Effector CD4-positive, alpha-beta T cell (primary cell): ENCODE measurements around the gene DYNC1I1.

Experiments used
- DNase-seq: peaks from one replicate; pipeline ENCODE4 v3.0.0-alpha.2; 2020

The DYNC1I1 gene

DNA sequence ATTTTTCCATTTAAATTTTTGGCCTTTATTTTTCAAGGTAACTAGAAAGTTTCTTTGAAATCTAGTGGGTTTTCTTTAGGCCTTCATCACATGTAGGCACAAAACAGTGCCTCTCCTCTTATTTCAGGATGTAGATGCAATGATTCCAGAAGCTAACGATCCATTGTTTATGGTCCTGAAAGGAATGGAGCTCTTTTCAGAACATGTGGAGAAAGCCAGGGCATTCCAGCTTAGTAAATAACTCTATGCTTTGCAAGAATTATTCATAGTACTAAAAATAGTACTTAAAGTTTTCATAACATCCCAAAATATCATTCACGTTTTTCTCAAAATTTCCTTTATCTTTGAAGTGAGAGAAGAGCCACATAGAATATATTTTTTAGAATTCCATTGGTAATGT lies 91.3 kb downstream of the DYNC1I1 start:
- DNase-seq = no peak

DNA sequence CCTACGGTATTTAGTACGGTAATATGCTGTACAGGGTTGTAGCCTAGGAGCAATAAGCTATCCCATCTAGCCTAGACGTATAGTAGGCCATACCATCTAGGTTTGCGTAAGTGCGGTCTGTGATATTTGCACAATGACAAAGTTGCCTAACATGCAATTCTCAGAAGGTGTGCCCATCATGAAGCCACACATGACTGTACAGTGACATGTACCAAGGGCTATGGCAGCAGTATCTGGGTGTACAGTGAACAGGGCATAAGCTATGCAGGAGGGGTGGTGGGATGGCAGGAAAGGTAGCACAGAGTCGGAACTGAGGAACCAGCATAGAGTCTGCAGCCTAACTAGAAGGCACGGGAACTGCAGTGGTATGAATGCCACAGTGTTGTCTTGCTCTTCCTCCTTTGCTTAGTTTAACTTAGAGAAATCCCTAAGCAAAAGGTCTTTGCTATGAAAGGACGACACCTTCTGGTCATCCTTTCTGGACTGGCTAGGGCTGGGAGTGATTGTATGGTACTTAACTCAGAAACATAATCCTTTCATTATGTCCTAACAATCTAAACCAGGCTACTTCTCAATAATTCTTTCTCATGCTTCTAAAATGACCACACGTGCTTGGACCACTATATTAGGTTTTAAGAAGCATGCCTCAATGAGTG lies 93.5 kb downstream of the DYNC1I1 start:
- no peak for DNase-seq

DNA sequence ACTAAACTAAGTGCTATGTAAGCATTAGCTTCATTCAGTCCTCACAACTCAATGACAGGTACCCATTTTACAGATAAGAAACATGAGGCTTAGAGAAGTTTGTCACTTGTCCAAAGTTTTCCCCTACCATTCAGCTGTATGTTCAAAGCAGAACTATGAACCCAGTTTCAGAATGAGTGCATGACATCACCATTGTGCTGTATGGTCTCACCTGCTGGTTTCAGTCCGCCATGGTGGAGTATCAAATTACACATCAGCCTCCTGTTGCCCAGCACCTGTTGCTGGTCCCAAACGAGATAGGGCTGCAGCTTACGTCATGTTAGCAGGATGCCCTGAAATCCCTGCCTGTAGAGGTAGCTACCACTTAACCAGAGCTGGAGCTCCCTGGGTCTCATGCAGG lies 95.0 kb downstream of the DYNC1I1 start:
- no peak for DNase-seq

GRCh38 chr7:95871075-95871848 lies 98.9 kb downstream of the DYNC1I1 start:
- DNase-seq = no peak

- DNase-seq = no peak
Measured at GRCh38 chr7:95871896-95872295, 99.5 kb downstream of the DYNC1I1 start.

DNA sequence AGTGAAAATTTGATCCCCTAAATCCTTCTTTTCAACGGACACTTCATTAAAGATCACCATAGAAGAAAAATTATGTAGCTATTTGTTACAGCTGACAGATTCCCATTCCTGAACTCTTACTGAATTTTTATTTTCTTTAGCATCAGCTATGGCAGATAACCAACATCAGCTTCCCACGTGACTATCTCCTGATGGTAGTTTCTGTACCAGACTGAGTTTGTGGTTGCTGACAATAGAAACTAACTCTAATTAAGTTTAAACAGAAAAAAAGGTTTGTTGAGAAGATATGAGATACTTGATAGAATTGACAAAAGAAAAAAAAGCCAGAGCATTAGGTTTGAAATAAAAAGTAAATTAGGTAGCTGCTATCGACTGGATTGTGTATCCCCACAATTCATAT lies 101.8 kb downstream of the DYNC1I1 start:
- no peak for DNase-seq

DNA sequence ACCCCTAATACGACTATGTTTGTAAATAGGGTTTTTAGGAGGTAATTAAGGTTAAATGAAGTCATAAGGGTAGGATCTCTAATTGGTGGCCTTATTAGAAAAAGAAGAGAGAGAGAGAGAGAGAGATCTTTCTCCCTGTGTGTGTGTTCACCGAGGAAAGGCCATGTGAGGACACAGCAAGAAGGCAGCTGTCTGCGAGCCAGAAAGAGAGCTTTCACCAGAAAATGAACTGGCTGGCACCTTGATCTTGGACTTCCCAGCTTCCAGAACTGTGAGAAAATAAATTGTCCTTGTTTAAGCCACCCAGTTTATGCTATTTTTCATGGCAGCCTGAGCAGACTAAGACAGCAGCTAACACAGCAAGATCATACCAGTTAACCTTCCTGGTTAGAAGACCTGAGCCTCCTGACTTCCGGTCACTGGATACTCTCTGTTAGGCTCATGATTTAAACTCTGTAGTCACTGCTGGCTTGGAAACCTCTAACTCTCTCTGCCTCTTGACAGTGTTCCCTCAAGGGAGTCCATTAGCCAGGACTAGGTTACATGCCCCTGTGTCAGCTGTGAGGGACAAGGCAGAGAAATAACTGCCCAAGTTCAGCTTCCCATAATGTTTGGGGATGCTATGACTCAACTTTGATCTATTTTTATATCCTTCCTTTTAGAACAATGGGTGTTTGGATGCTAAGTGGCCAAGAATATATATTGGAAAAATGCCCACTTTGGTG lies 102.3 kb downstream of the DYNC1I1 start:
- DNase-seq = no peak

DNA sequence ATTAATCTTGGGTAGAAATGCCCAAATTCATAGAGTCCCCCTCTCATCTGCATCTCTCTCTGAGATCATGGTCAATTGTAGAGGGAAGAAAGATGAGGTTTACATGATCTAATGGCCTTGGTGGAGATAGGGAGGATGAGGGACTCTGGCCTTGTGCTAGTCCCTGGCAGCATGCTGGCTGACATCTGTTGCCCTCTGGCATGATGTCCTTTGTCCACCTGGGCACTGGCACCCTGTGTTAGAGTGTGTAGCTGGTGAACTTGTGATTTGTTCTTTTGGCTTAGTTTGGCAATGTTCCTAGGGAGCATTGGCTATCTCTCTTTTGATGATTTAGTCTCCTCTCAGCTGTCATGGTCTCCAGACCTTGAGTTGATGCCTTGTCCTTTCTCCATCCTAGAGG lies 103.2 kb downstream of the DYNC1I1 start:
- DNase-seq = no peak

- no peak for DNase-seq
Measured at GRCh38 chr7:95878677-95879076, 106.3 kb downstream of the DYNC1I1 start.

DNA sequence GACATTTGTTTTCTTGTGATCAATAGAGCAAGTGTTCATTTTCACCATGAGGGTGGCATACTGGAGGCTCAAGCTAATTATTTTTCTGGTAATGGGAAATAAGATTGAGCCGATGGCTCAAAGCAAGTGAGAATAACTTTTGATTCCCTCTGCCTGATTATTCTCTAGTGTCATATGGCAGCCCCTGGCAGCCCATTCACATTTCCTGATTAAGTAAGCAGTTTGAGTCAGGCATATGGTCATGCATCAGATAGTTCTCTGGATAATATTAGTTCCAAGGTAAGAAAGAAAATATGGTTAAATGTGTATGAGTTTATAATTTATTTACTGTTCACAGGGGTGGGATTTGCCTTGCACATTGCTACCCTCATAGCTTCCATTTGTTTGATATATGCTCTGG lies 109.2 kb downstream of the DYNC1I1 start:
- DNase-seq = no peak

GRCh38 chr7:95883217-95883616 lies 110.9 kb downstream of the DYNC1I1 start:
- no peak for DNase-seq

DNA sequence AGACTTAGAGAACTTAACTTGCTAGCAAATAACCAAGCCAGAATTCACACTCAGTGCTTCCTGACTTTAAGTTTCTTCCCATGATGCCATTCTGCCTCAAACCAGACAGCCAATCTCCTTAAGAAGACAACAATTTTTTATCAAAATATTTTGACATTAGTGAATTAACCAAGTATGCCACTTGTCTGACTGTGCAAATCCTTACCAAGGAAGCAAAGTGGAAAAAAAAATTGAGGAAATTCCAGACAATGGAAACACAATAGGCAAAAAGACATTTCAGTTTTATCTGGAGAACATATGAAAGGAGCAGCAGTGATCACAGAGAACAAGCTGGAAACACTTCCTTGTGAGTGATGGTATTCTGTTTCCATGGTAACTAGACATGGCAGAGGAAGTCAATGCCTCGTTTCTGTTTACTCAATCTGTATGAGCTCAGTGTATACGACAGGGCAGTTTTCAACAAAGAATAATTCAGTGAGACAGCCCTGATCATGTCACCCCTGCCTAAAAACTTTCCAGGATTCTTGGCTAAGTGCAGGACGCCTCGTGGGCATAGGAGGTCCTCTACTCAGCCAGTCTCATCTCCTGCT lies 114.2 kb downstream of the DYNC1I1 start:
- DNase-seq = no peak

- no peak for DNase-seq
Measured at GRCh38 chr7:95893484-95893883, 121.1 kb downstream of the DYNC1I1 start.

GRCh38 chr7:95897557-95898251 lies 125.3 kb downstream of the DYNC1I1 start:
- DNase-seq = no peak

DNA sequence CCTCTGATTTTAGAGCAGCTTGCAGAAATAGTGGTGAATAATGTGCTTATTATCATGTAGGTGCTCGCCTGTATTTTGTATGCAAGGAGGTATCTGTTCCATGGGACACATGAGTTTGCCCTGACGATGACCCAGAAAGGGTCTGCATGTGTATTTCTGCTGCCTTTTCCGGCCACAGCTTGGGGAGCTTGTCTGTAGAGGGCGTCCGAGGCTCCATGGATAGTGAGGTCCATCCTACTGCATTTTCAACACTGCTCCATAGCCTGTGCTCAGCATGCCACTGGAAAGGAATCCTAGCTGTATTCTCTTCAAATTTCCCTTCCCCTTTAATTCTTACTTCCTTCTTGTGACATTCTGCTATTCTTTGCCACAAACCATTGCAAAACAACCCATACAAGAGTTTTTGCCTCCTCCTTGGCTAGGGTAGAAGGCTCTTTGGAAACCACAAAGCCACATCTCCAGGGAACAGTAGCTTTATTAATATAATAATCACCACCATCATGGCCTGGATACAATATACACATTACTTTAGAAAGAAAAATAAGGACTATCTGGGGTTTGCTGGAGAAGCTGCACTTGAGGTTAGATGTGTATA lies 127.7 kb downstream of the DYNC1I1 start:
- no peak for DNase-seq

DNA sequence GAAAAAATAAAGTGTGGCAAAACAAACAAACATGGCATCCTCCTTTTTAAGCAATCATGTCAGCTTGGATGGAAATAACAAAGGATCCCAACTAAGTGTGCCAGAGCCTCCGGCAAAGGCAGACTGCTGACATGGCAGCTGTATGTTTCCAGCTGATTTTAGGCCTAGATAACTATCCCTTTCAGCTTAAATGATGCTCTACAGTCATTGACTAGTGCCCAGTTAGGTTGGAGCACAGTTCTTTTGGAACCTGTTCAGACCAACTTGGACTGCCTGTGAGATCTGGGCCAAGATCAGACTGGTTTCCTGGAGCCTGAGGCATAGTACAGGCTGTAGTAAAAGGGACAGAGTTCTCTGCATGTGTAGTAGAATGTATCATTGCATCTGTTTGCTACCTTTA lies 128.7 kb downstream of the DYNC1I1 start:
- no peak for DNase-seq

- DNase-seq = no peak
Measured at GRCh38 chr7:95904099-95904498, 131.7 kb downstream of the DYNC1I1 start.

DNA sequence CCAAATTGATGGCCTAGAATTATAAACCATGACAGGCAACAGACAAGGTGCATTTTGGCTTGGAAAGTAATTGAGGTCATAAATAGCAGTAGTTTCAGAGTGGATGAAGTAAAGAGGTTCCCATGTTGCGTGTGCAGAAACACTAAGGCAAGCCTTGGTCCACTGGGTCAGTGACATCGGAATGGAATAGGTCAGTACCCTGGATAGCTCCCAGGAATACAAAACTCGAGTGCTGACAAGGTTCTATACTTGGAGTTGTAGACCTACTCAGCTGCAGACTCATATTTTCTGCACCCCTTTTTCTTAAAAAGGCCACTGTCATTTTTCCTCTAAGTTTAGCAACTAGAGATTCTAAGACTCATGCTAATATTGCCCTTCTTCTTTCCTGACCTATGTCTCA lies 132.8 kb downstream of the DYNC1I1 start:
- no peak for DNase-seq

- DNase-seq = no peak
Measured at GRCh38 chr7:95906851-95907250, 134.5 kb downstream of the DYNC1I1 start.

DNA sequence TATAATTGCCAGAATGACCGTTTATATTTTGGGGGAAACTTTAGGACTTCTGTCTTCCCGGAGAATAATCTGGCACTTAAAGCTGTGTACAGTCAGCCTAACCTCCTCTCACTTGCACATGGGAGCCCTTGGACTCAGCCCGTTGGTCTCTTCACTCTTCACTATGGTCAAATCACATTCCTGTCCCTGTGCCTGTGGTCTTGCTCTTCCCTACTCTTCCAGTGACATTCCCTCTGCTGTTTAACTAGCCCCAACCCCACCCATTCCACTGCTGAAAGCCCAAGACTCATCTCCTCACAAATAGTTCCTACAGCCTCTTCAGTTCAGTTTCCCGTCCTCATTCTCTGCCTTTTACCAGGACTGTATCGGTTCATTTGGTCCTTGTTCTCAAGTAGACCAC lies 135.0 kb downstream of the DYNC1I1 start:
- DNase-seq = no peak

- no peak for DNase-seq
Measured at GRCh38 chr7:95908499-95908898, 136.1 kb downstream of the DYNC1I1 start.

- DNase-seq = no peak
Measured at GRCh38 chr7:95910341-95910740, 138.0 kb downstream of the DYNC1I1 start.

GRCh38 chr7:95915731-95916130 lies 143.4 kb downstream of the DYNC1I1 start:
- DNase-seq = no peak
